ENCODE results near the gene SAP25. TPM values are rescaled to one million over a fixed set of nuclear protein-coding genes. Genes with fewer than 3 reads are reported as not detected.

SAP25 gene
- polyA plus RNA-seq, 1 donor: 7.9 TPM

DNA sequence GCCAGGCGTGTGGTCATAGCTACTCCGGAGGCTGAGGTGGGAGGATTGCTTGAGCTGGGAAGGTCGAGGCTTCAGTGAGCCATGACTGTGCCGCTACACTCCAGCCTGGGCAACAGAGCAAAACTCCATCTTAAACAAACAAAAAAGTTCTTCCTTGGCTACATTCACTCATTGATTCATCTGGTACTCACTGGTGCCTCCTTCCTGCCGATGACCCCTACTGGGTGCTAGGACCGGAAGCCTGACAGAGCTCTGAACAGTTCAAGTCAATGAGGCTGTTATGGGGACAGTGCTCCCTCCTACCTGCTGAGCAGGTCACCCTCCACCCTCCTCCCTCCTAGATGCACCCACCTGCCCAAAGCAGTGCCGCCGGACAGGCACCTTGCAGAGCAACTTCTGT, 33.4 kb upstream of the SAP25 start:
- DNase-seq: no peak
- Histone ChIP-seq H3K4me3 (ENCODE audit: low read length) (no peak overlapping the region), H3K9me3 (ENCODE audit: control insufficient read depth, low read depth, low read length) (peaks cover 4% of the 10 kb centered on the region), H3K27ac (ENCODE audit: low read length) (no peak overlapping the region), H3K4me1 (ENCODE audit: control insufficient read depth, insufficient read depth, low read length) (peaks cover 25% of the 10 kb centered on the region), H3K36me3 (ENCODE audit: control insufficient read depth, insufficient read depth, low read length) (peaks cover 2% of the 10 kb centered on the region), H3K27me3 (ENCODE audit: control insufficient read depth, insufficient read depth, low read length) (peaks cover 32% of the 10 kb centered on the region)
- WGBS (ENCODE audit: insufficient coverage, low lambda C conversion rate): 85% methylated on average over 2 of the region's 8 CpGs

DNA sequence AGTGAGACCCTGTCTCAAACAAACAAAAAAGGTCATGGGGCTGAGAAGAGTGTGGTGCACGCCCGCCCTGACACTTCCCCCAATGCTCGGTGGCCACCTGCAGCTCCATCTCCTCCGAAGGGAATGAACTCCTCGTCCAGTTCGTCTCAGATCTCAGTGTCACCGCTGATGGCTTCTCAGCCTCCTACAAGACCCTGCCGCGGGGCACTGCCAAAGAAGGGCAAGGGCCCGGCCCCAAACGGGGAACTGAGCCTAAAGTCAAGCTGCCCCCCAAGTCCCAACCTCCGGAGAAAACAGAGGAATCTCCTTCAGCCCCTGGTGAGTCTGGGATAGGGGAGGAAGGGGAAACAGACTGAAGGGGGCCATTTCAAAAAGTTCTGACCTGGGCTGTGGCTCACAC, 32.6 kb upstream of the SAP25 start:
- Histone ChIP-seq H3K4me3 (ENCODE audit: low read length) (no peak overlapping the region), H3K9me3 (ENCODE audit: control insufficient read depth, low read depth, low read length) (peaks cover 4% of the 10 kb centered on the region), H3K27ac (ENCODE audit: low read length) (no peak overlapping the region), H3K36me3 (ENCODE audit: control insufficient read depth, insufficient read depth, low read length) (peaks cover 2% of the 10 kb centered on the region), H3K27me3 (ENCODE audit: control insufficient read depth, insufficient read depth, low read length) (peaks cover 32% of the 10 kb centered on the region), H3K4me1 (ENCODE audit: control insufficient read depth, insufficient read depth, low read length) (peaks cover 27% of the 10 kb centered on the region)
- no peak for DNase-seq
- WGBS (ENCODE audit: insufficient coverage, low lambda C conversion rate): no CpG with 5 or more reads among the region's 12 CpGs

- no CpG with 5 or more reads among the region's 68 CpGs for WGBS (ENCODE audit: insufficient coverage, low lambda C conversion rate)
- peak in 1 of 2 donors; percentile 49 for DNase-seq
These were observed 31.5 kb upstream of the SAP25 start for GRCh38 chr7:100604976-100605911.

DNA sequence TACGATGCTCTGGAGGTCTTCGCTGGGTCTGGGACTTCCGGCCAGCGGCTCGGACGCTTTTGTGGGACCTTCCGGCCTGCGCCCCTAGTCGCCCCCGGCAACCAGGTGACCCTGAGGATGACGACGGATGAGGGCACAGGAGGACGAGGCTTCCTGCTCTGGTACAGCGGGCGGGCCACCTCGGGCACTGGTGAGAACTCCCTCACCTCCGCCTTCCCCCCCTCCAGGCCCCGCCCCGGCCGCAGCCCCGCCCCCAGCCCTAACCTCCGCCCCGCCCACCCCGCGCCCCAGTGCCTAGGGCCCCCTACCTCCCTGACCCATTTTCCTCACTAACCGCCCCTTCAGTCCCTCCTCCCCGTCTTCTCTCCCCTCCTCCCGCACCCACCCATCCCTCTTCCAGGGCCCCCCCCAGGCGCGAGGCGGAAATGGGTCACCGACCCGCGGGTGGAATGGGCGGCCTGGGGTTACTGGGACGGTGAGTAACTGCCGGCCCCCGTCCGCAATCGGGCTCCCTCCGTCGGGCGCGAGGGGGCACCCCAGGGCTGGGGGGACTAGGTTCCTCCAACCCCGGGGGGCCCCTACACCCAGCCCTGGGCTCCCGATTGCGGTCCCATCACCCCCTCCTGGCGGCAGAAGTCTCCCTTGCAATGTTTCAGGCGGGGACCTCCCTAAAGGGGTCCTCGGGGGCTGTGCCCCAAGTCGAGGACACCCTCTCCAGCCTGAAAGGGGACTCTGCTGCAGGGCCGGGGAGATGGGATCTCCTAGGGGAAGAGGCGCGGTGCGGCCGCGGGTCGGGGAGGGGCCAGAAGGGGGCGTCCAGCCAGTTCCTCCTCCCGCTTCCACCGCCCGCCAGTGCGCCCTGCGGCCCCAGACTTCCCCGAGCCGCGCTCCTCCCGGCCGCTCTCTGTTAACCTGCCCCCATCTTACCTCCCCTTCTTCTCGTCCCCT, 30.6 kb upstream of the SAP25 start:
- H3K27ac ChIP-seq (ENCODE audit: low read length): peak overlapping the region; percentile 61

More at GRCh38 chr7:100604976-100605911, 31.5 kb upstream of the SAP25 start:
- Histone ChIP-seq H3K27me3 (ENCODE audit: control insufficient read depth, insufficient read depth, low read length) (peaks cover 32% of the 10 kb centered on the region), H3K36me3 (ENCODE audit: control insufficient read depth, insufficient read depth, low read length) (peaks cover 2% of the 10 kb centered on the region), H3K4me1 (ENCODE audit: control insufficient read depth, insufficient read depth, low read length) (peaks cover 28% of the 10 kb centered on the region), H3K4me3 (ENCODE audit: low read length) (peak overlapping the region; percentile 72), H3K27ac (ENCODE audit: low read length) (no peak overlapping the region), H3K9me3 (ENCODE audit: control insufficient read depth, low read depth, low read length) (peaks cover 4% of the 10 kb centered on the region)

DNA sequence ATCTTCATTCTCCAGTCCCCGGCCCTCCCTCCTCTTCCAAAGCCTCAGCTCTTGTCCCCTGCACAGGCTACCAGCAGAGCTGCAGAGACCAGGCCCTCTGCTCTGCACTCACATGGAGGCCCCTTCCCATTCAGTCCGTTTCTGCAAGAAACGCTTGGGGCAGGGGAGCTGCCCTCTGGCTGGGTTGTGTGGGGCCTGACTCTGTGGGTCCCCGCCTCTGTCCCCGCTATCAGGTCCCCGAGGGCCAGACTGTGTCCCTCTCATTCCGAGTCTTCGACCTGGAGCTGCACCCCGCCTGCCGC, 30.0 kb upstream of the SAP25 start:
- Histone ChIP-seq H3K27me3 (ENCODE audit: control insufficient read depth, insufficient read depth, low read length) (peaks cover 32% of the 10 kb centered on the region), H3K4me3 (ENCODE audit: low read length) (peak overlapping the region; percentile 39), H3K36me3 (ENCODE audit: control insufficient read depth, insufficient read depth, low read length) (peaks cover 2% of the 10 kb centered on the region), H3K9me3 (ENCODE audit: control insufficient read depth, low read depth, low read length) (peaks cover 4% of the 10 kb centered on the region), H3K4me1 (ENCODE audit: control insufficient read depth, insufficient read depth, low read length) (peaks cover 36% of the 10 kb centered on the region), H3K27ac (ENCODE audit: low read length) (peak overlapping the region; percentile 61)
- WGBS (ENCODE audit: insufficient coverage, low lambda C conversion rate): no CpG with 5 or more reads among the region's 10 CpGs
- DNase-seq: no peak

More for the DNA sequence above, 30.6 kb upstream of the SAP25 start:
- WGBS (ENCODE audit: insufficient coverage, low lambda C conversion rate): no CpG with 5 or more reads among the region's 70 CpGs
- H3K4me3 ChIP-seq (ENCODE audit: low read length): peak overlapping the region; percentile 72
- peaks cover 36% of the 10 kb centered on the region for H3K4me1 ChIP-seq (ENCODE audit: control insufficient read depth, insufficient read depth, low read length)
- peak in 1 of 2 donors; percentile 58 for DNase-seq
- peaks cover 2% of the 10 kb centered on the region for H3K36me3 ChIP-seq (ENCODE audit: control insufficient read depth, insufficient read depth, low read length)
- peaks cover 32% of the 10 kb centered on the region for H3K27me3 ChIP-seq (ENCODE audit: control insufficient read depth, insufficient read depth, low read length)
- H3K9me3 ChIP-seq (ENCODE audit: control insufficient read depth, low read depth, low read length): peaks cover 4% of the 10 kb centered on the region

- Histone ChIP-seq H3K36me3 (ENCODE audit: control insufficient read depth, insufficient read depth, low read length) (peaks cover 2% of the 10 kb centered on the region), H3K9me3 (ENCODE audit: control insufficient read depth, low read depth, low read length) (peaks cover 4% of the 10 kb centered on the region), H3K27me3 (ENCODE audit: control insufficient read depth, insufficient read depth, low read length) (peaks cover 32% of the 10 kb centered on the region), H3K4me1 (ENCODE audit: control insufficient read depth, insufficient read depth, low read length) (peaks cover 36% of the 10 kb centered on the region), H3K27ac (ENCODE audit: low read length) (peak overlapping the region; percentile 61), H3K4me3 (ENCODE audit: low read length) (peak overlapping the region; percentile 39)
- WGBS (ENCODE audit: insufficient coverage, low lambda C conversion rate): no CpG with 5 or more reads among the region's 21 CpGs
- DNase-seq: peak in 1 of 2 donors; percentile 46
These were observed 29.4 kb upstream of the SAP25 start for GRCh38 chr7:100602889-100603725.

DNA sequence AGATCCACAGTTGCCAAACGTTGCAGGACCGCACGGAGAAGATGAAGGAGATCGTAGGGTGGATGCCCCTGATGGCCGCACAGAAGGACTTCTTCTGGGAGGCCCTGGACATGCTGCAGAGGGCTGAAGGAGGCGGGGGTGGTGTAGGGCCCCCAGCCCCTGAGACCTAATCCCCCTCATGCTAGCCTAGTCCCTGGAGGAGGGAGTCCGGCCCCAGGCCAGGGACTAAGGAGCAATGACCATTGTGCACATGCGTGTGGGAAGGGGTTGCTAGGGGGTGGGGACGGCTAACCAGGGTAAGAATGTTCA, 27.0 kb upstream of the SAP25 start:
- Histone ChIP-seq H3K27me3 (ENCODE audit: control insufficient read depth, insufficient read depth, low read length) (peaks cover 25% of the 10 kb centered on the region), H3K9me3 (ENCODE audit: control insufficient read depth, low read depth, low read length) (peaks cover 4% of the 10 kb centered on the region), H3K36me3 (ENCODE audit: control insufficient read depth, insufficient read depth, low read length) (no peaks in the 10 kb centered on the region), H3K4me1 (ENCODE audit: control insufficient read depth, insufficient read depth, low read length) (peaks cover 32% of the 10 kb centered on the region), H3K27ac (ENCODE audit: low read length) (no peak overlapping the region), H3K4me3 (ENCODE audit: low read length) (no peak overlapping the region)
- DNase-seq: no peak
- no CpG with 5 or more reads among the region's 9 CpGs for WGBS (ENCODE audit: insufficient coverage, low lambda C conversion rate)

GRCh38 chr7:100599911-100600729, 26.4 kb upstream of the SAP25 start:
- Histone ChIP-seq H3K36me3 (ENCODE audit: control insufficient read depth, insufficient read depth, low read length) (no peaks in the 10 kb centered on the region), H3K4me1 (ENCODE audit: control insufficient read depth, insufficient read depth, low read length) (peaks cover 27% of the 10 kb centered on the region), H3K9me3 (ENCODE audit: control insufficient read depth, low read depth, low read length) (peaks cover 4% of the 10 kb centered on the region), H3K27ac (ENCODE audit: low read length) (no peak overlapping the region), H3K27me3 (ENCODE audit: control insufficient read depth, insufficient read depth, low read length) (peaks cover 19% of the 10 kb centered on the region), H3K4me3 (ENCODE audit: low read length) (no peak overlapping the region)
- peak; percentile 47 to 73 for DNase-seq
- WGBS (ENCODE audit: insufficient coverage, low lambda C conversion rate): no CpG with 5 or more reads among the region's 18 CpGs

DNA sequence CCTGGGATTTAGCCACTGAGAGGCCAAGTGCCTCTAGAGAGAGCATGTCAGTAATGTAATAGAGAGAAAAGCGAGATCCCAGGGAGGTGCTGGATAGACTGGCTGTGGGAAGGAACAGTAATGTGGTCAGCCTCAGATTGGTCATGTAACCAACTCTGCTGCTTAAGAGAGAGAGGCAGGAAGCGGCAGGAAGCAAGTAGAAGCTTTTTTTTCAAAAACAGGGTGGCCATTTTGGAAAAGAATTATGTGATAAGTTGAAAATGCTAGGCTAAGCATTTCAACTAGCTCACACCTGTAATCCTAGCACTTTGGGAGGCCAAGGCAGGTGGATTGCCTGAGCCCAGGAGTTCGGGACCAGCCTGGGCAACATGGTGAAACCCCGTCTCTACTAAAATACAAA, 24.7 kb upstream of the SAP25 start:
- H3K4me3 ChIP-seq (ENCODE audit: low read length): no peak overlapping the region
- no peaks in the 10 kb centered on the region for H3K36me3 ChIP-seq (ENCODE audit: control insufficient read depth, insufficient read depth, low read length)
- DNase-seq: no peak
- no CpG with 5 or more reads among the region's 4 CpGs for WGBS (ENCODE audit: insufficient coverage, low lambda C conversion rate)
- no peak overlapping the region for H3K27ac ChIP-seq (ENCODE audit: low read length)
- H3K9me3 ChIP-seq (ENCODE audit: control insufficient read depth, low read depth, low read length): no peaks in the 10 kb centered on the region
- peaks cover 5% of the 10 kb centered on the region for H3K27me3 ChIP-seq (ENCODE audit: control insufficient read depth, insufficient read depth, low read length)
- peaks cover 12% of the 10 kb centered on the region for H3K4me1 ChIP-seq (ENCODE audit: control insufficient read depth, insufficient read depth, low read length)

Data from large intestine (tissue), 3 donors.